Activated T-cell treated with anti-CD3 and anti-CD28 coated beads for 1 hour (primary cell): ENCODE data around the gene TBL1XR1.

Experiments used
- DNase-seq: peaks from one replicate; pipeline ENCODE4 v3.0.0-alpha.2; 2020; ENCODE audit warnings: low read depth

TBL1XR1 gene

GRCh38 chr3:177197041-177197726, at the start of gene TBL1XR1:
Gene TBL1XR1 (minus strand): TSS chr3:177197482. CDS start chr3:177064977, 132,505 bp downstream.
- peak; percentile 76 for DNase-seq

GRCh38 chr3:177245250-177245649, 48.0 kb upstream of the TBL1XR1 start:
- DNase-seq, result no peak

DNA sequence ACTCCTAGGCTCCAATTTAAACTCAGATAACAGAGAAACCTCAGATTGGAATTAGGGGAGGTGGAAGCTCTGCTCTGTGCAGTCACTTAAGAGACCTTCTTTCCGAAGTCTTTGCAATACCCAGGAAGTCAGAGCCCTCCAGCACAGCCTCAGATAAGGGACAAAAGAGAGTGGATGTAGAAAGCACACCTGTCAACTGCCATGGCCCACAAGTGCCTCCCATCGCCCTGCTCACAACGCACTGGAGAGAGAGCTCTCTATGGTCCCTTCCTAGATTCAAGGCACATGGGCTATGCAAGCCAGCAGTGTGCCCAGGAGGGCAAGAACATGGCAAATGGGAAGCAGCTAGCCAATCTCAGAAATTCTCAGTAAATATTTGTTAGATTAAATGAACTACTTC, 47.3 kb upstream of the TBL1XR1 start:
- no peak for DNase-seq

DNA sequence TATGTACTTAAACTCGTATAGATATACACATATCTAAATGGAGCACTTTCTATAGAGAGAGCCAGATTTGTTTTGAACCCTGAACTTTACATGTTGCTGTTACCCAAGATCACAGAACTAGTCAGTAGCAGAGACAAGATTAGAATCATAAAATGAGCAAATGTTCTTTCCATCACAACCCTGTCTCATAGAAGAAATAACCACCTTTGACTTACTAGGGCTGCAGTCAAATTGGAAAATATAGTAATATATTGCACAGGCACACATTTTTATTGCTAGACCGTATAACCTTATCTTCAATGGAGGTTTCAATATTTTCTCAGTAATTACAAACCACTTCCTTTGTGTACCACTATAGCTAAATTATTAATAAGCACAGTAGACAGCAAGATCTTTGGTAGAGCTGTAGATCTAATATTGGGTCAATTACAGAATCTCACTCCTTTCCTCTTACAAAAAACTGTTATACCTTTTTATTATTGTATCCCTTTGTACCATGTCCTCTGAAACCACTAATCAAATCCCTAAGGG, 41.5 kb upstream of the TBL1XR1 start:
- no peak for DNase-seq

- no peak for DNase-seq
Measured at GRCh38 chr3:177237206-177237605, 39.9 kb upstream of the TBL1XR1 start.

GRCh38 chr3:177236704-177237103, 39.4 kb upstream of the TBL1XR1 start:
- no peak for DNase-seq

DNA sequence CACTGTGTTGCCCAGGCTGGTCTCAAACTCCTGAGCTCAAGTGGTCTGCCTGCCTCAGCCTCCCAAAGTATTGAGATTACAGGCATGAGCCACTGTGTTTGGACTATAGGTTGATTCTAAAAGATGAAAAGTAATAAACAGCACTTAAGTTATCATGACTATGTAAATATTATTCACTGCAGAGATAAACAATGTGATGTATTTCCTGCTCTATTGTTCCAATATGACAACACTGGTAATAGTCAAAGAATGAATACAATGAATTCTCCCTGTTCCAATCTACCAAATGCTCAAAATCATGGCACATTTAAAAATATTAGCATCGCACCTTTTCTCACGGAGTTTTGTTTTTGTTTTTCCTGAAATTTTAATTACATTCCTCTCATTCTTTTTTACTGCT, 36.8 kb upstream of the TBL1XR1 start:
- no peak for DNase-seq

DNA sequence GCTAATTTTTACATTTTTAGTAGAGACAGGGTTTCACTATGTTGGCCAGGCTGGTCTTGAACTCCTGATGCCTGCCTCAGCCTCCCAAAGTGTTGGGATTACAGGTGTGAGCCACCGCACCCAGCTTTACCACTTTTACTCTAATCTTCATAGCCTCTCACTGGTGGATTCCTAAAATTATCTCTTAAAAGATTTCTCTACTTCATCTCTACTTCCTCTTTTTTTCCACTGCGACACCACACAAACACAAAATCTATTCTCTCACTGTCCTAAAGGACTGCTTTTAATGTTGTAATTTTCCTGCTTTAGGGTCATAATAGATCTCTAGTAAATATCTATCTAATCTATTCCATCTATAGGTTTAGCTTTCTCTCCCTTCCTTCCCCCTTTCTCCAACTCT, 34.0 kb upstream of the TBL1XR1 start:
- DNase-seq, result no peak

GRCh38 chr3:177230641-177231040, 33.4 kb upstream of the TBL1XR1 start:
- no peak for DNase-seq

DNA sequence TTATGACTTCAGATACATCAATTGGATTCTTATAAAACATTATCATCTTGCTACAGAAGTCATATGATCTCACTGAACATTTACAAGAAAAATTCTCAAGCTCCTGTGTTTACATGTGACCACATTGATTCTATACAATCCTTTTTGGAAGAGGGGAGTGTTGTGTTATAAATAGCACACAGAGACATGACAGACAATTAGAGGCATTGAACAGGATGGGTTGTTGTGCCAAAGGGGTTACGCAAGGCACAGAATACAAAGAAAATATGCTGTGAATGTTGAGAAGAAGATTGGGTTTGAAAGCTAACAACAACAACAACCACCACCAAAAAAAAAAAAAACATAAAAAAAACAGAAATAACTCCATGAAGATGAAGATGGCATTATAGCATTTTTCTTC, 32.5 kb upstream of the TBL1XR1 start:
- no peak for DNase-seq

GRCh38 chr3:177228601-177229190, 31.4 kb upstream of the TBL1XR1 start:
- DNase-seq, result no peak

DNA sequence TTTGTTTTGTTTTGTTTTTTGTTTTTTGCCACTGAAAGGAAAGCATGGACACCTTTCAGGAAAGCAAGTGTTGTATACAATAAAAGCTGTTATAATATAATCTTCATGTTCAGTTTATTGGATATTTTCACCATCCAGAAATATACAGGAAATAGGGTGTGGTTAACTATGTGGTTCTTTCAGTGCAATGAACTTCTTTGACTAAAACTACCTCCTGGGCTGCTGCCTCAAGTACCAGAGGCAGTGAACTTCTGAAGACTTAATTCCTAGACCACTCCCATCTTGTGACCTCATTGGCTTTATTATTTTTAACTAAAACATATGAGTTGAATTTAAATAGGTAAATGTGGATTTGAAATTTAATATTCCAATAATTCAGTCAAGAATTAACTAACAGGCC, 27.1 kb upstream of the TBL1XR1 start:
- no peak for DNase-seq

- DNase-seq, result no peak
Measured at GRCh38 chr3:177221744-177222143, 24.5 kb upstream of the TBL1XR1 start.

GRCh38 chr3:177220136-177220974, 23.1 kb upstream of the TBL1XR1 start:
- no peak for DNase-seq

DNA sequence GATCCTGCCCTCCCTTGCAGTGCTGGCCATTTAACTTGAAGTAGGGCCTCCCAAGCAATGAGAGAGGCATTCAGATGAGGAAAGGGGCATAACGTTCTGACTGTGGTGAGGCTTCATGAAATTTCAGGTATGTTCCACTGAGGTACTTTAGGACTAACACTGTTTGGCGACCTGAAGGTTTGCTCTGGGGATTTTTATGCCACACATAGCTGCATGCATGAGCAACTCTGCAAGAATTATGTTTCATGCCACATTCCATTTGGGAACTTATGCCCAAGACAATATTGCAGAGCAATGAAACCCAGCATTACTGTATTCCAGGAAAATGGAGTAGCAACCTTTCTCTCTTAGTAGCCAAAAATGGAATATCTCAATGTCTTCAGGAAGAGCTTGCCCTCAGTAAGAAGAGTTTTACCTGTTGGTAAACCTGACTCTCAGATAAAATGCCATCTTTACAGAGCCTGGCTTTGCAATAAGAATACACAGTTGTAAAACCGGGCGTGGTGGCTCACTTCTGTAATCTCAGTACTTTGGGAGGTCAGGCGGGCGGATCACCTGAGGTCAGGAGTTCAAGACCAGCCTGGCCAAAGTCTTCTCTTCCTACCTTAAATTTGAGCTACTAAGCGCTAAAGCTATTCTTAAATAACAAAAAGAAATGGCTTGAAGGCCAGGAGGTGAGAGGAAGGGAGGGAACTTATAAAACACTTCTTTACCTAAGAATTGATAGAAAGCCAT, 16.7 kb upstream of the TBL1XR1 start:
- DNase-seq, result no peak

- no peak for DNase-seq
Measured at GRCh38 chr3:177212756-177213155, 15.5 kb upstream of the TBL1XR1 start.

DNA sequence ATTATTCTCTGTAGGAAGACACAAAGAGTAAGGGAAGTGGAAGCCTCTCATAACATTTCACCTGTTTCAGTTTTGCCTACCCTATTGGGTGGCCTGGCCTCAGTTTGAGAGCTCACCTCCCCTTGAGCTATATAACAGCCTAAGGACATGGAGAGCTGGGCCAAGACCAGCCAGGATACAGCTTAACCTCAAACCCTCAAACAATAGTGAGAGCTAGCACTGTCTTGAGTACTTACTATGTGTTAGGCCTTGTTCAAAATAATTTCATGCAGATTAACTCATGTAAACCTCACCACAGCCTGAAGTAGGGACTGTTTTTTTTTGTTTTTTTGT, 15.0 kb upstream of the TBL1XR1 start:
- DNase-seq, result no peak

DNA sequence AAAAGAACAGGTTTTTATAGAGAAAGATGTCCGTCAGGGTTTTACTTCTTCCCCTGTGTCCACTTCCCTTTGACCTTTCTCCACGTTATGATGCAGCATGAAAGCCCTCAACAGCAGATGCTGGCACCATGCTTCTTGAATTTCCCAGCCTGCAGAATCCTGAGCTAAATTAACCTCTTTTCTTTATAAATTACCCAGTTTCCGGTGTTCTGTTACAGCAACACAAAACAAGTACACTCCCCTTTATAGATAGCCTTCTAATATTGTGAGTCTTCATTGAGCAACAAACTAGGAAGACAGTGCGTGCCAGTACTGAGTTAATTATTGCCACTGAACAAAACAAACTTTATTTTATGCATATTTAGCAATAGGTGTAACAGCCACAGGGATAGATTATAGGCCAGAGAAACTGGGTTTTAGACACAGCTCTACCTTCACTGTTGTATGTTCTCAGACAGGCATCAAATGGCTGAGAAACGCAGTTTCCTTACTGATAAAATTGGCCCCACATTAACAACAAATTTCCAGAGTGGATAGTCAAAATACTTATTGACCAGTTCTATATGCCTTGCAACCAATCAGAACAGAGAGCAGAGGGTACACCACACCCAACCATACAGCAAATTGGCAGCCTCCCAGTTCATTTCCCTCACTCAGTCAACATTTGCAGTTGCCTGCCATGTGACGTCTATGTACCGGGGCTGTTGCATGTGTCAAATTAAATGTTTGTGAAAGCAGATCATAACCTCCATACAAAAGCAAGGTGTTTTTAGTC, 14.4 kb upstream of the TBL1XR1 start:
- no peak for DNase-seq

- DNase-seq, result no peak
Measured at GRCh38 chr3:177210744-177211502, 13.6 kb upstream of the TBL1XR1 start.

DNA sequence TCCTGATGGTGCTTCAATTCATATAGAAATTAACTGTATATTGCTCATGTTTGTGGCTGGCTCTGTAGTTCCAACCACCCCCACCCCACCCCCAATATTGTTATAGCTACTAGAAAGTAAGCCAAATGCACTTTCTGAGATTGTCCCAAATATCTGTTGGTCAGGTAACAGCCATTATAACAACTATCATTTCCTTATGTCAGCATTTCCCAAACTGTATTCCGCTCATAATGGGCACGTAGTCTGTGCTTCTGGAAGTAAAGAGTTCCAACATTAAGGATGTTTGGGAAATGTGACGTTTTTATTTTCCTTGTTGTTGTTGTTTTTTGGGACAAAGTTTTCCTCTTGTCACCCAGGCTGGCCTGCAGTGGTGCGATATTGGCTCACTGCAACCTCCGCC, 12.2 kb upstream of the TBL1XR1 start:
- DNase-seq, result no peak

GRCh38 chr3:177208781-177209180, 11.5 kb upstream of the TBL1XR1 start:
- DNase-seq, result no peak
